OCI-M1 (cell line): ENCODE data around the gene SENP1.

Experiments
- DNase-seq: peaks from one replicate; lab custom pipeline; 2025; lab: John Stamatoyannopoulos, UW

The SENP1 gene

GRCh38 chr12:48017921-48018617 is 87.8 kb downstream of the SENP1 start:
- no peak for DNase-seq

GRCh38 chr12:48017496-48017895 is 88.4 kb downstream of the SENP1 start:
- no peak for DNase-seq

GRCh38 chr12:48016373-48017020 is 89.4 kb downstream of the SENP1 start:
- no peak for DNase-seq

- no peak for DNase-seq
Observed at GRCh38 chr12:48015954-48016353, 89.9 kb downstream of the SENP1 start.

- DNase-seq = no peak
Observed at GRCh38 chr12:48015129-48015528, 90.8 kb downstream of the SENP1 start.

GRCh38 chr12:48013287-48013686 is 92.6 kb downstream of the SENP1 start:
- DNase-seq = no peak

- no peak for DNase-seq
Observed at GRCh38 chr12:48012070-48012469, 93.8 kb downstream of the SENP1 start.

GRCh38 chr12:48010366-48010970 is 95.4 kb downstream of the SENP1 start:
- DNase-seq = no peak

GRCh38 chr12:48009471-48009870 is 96.4 kb downstream of the SENP1 start:
- DNase-seq = no peak

GRCh38 chr12:48008950-48009349 is 96.9 kb downstream of the SENP1 start:
- DNase-seq = no peak

- no peak for DNase-seq
Observed at GRCh38 chr12:48008349-48008748, 97.5 kb downstream of the SENP1 start.

- DNase-seq = no peak
Observed at GRCh38 chr12:48007206-48007605, 98.7 kb downstream of the SENP1 start.

GRCh38 chr12:48005750-48006021 is 100.2 kb downstream of the SENP1 start:
- no peak for DNase-seq

- no peak for DNase-seq
Observed at GRCh38 chr12:48005001-48005749, 100.7 kb downstream of the SENP1 start.

- no peak for DNase-seq
Observed at GRCh38 chr12:48004053-48004941, 101.6 kb downstream of the SENP1 start, which contains the start of gene COL2A1. COL2A1 (minus strand) TSS chr12:48004476; CDS start chr12:48004321, 155 bp downstream.

GRCh38 chr12:48003226-48004052 is 102.4 kb downstream of the SENP1 start:
- no peak for DNase-seq

- no peak for DNase-seq
Observed at GRCh38 chr12:48002773-48003218, 103.1 kb downstream of the SENP1 start.

- no peak for DNase-seq
Observed at GRCh38 chr12:48002414-48002730, 103.5 kb downstream of the SENP1 start.

- no peak for DNase-seq
Observed at GRCh38 chr12:48001505-48002413, 104.1 kb downstream of the SENP1 start.
